Measurements from ENCODE around the gene FAM217B.

Gene FAM217B
- total RNA-seq = 12.2 to 25.4 (median 17.0) reads per million in 4 donors

GRCh38 chr20:59940129-59940955, at the start of gene FAM217B, which contains the start of gene PPP1R3D:
FAM217B (plus strand) TSS chr20:59940389; CDS start chr20:59943944, 3,555 bp downstream.
PPP1R3D (minus strand) TSS chr20:59940305; CDS start chr20:59939931, 374 bp downstream.
- peak; percentile 79 to 94 (median 80) for DNase-seq

- DNase-seq = no peak
Observed at GRCh38 chr20:59891581-59891980, 48.6 kb upstream of the FAM217B start.

- DNase-seq = no peak
Observed at GRCh38 chr20:59895908-59896307, 44.3 kb upstream of the FAM217B start.

GRCh38 chr20:59902470-59902869, 37.7 kb upstream of the FAM217B start:
- no peak for DNase-seq

- no peak for DNase-seq
Observed at GRCh38 chr20:59903621-59904020, 36.6 kb upstream of the FAM217B start.

- no peak for DNase-seq
Observed at GRCh38 chr20:59908855-59909254, 31.3 kb upstream of the FAM217B start.

- DNase-seq = no peak
Observed at GRCh38 chr20:59911041-59911440, 29.1 kb upstream of the FAM217B start.

GRCh38 chr20:59912609-59913008, 27.6 kb upstream of the FAM217B start:
- no peak for DNase-seq

- no peak for DNase-seq
Observed at GRCh38 chr20:59920944-59921343, 19.2 kb upstream of the FAM217B start.

- DNase-seq = no peak
Observed at GRCh38 chr20:59923514-59923913, 16.7 kb upstream of the FAM217B start.

GRCh38 chr20:59925359-59925758, 14.8 kb upstream of the FAM217B start:
- no peak for DNase-seq

- no peak for DNase-seq
Observed at GRCh38 chr20:59925899-59926298, 14.3 kb upstream of the FAM217B start.

GRCh38 chr20:59931511-59932312, 8.5 kb upstream of the FAM217B start:
- no peak for DNase-seq

- peak in 1 of 5 donors; percentile 8 for DNase-seq
Observed at GRCh38 chr20:59932616-59933295, 7.4 kb upstream of the FAM217B start.

- peak; percentile 44 to 73 (median 59) for DNase-seq
Observed at GRCh38 chr20:59933296-59933848, 6.8 kb upstream of the FAM217B start, which contains the start of gene SYCP2. SYCP2 (minus strand) TSS chr20:59933637; CDS start chr20:59922413, 11,224 bp downstream.

- peak; percentile 62 to 75 (median 70) for DNase-seq
Observed at GRCh38 chr20:59933849-59934585, 6.2 kb upstream of the FAM217B start.

GRCh38 chr20:59935457-59936185, 4.6 kb upstream of the FAM217B start:
- no peak for DNase-seq

- no peak for DNase-seq
Observed at GRCh38 chr20:59936409-59936808, 3.8 kb upstream of the FAM217B start.

GRCh38 chr20:59937150-59937549, 3.0 kb upstream of the FAM217B start:
- DNase-seq = no peak

GRCh38 chr20:59938221-59938620, 2.0 kb upstream of the FAM217B start:
- no peak for DNase-seq

GRCh38 chr20:59938696-59939051, 1.5 kb upstream of the FAM217B start:
- DNase-seq = no peak
